ENCODE data around the gene MEP1A. TPM values are rescaled to one million over a fixed set of nuclear protein-coding genes. Genes with fewer than 3 reads are reported as not detected.

Gene MEP1A
- total RNA-seq, 6 experiments from 2014 or later: 0.07 to 0.18 TPM; not detected in 4

DNA sequence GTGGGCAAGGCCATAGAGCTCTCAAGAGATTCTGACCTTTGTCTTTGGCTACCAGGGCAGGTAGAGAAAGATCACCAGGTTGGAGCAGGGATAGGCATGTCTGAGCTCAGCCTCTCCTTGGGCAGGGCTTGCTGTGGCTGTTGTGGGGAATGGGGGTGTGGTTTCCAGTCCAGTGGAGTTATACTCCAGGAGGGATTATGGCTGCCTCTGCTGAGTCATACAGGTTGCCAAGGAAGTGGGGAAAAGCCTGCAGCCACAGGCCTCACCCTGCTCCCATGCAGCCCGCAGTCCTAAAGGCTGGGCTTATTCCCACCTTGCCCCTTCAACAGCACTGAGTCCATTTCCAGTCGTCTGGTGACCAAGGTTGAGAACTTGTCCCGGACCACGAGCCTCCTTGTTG, 21.9 kb downstream of the MEP1A start:
- no peak for ATAC-seq
- no peak for DNase-seq
- Histone ChIP-seq H3K4me3 (no peak overlapping the region), H3K27ac (no peak overlapping the region), H3K27me3 (no peaks in the 10 kb centered on the region), H3K9me3 (no peaks in the 10 kb centered on the region), H3K4me1 (no peaks in the 10 kb centered on the region), H3K36me3 (no peaks in the 10 kb centered on the region)
- WGBS (ENCODE audit: insufficient coverage, low coverage, low lambda C conversion rate, missing lambda C conversion rate): 30% methylated on average over 3 of the region's 4 CpGs
- intact Hi-C loops (cut with DNase I): no loop called here
- TF ChIP-seq, protein P1, sequence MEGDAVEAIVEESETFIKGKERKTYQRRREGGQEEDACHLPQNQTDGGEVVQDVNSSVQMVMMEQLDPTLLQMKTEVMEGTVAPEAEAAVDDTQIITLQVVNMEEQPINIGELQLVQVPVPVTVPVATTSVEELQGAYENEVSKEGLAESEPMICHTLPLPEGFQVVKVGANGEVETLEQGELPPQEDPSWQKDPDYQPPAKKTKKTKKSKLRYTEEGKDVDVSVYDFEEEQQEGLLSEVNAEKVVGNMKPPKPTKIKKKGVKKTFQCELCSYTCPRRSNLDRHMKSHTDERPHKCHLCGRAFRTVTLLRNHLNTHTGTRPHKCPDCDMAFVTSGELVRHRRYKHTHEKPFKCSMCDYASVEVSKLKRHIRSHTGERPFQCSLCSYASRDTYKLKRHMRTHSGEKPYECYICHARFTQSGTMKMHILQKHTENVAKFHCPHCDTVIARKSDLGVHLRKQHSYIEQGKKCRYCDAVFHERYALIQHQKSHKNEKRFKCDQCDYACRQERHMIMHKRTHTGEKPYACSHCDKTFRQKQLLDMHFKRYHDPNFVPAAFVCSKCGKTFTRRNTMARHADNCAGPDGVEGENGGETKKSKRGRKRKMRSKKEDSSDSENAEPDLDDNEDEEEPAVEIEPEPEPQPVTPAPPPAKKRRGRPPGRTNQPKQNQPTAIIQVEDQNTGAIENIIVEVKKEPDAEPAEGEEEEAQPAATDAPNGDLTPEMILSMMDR (IDR thresholded peaks at IDR 0.05): no peak
- no peak for TF ChIP-seq POLR2A (IDR thresholded peaks at IDR 0.05)

DNA sequence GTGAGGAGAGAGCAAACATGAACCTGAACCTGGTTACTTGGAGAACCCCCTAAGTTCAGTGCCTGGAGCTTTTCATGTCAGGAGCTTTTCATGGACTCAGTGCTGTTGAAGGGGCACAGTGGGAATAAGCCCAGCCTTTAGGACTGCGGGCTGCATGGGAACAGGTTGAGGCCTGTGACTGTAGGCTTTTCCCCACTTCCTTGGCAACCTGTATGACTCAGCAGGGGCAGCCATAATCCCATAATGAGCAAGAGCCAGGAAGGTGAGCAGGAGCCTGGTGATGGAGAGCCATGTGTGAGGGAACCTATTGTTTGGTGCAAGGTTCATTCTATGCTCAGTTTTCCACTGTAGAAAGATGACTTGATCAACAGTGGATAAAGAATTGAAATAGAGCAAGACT, 23.4 kb downstream of the MEP1A start:
- no peaks in the 10 kb centered on the region for H3K9me3 ChIP-seq
- intact Hi-C loops (cut with DNase I): no loop called here
- no peaks in the 10 kb centered on the region for H3K27me3 ChIP-seq
- no peak overlapping the region for H3K4me3 ChIP-seq
- ATAC-seq: no peak
- H3K27ac ChIP-seq: no peak overlapping the region
- H3K4me1 ChIP-seq: peaks cover 0 to 8% (median 3%) of the 10 kb centered on the region in 4 donors
- TF ChIP-seq, protein P1 (IDR thresholded peaks at IDR 0.05): no peak
- no peak for TF ChIP-seq POLR2A (IDR thresholded peaks at IDR 0.05)
- 100% methylated on average over 1 of the region's 1 CpG for whole genome bisulfite sequencing (ENCODE audit: insufficient coverage, low coverage, low lambda C conversion rate, missing lambda C conversion rate)
- no peak for DNase-seq
- H3K36me3 ChIP-seq: no peaks in the 10 kb centered on the region

DNA sequence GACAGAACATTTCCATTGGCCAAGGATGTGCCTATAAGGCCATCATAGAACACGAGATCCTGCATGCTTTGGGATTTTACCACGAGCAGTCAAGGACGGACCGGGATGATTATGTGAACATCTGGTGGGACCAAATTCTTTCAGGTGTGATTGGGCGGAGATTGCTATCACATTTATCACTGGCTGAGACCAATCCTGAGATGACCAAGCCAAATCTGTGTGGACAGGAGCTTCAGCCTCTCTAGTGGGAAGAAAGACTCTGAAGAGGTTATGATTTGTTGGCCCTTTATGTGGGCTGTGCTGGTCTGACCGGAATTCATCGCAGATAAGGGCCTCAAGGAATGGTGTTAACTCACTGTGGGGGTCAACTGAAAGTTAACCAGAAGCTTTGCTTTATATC, 26.4 kb downstream of the MEP1A start:
- WGBS (ENCODE audit: insufficient coverage, low coverage, low lambda C conversion rate, missing lambda C conversion rate): 87% methylated on average over 7 of the region's 7 CpGs
- DNase-seq: no peak
- no peak for ATAC-seq
- no peaks in the 10 kb centered on the region for H3K9me3 ChIP-seq
- no peaks in the 10 kb centered on the region for H3K27me3 ChIP-seq
- intact Hi-C loops (cut with DNase I): no loop called here
- H3K4me1 ChIP-seq: peaks cover 0 to 13% (median 6%) of the 10 kb centered on the region in 4 donors
- TF ChIP-seq, protein P1 (IDR thresholded peaks at IDR 0.05): no peak
- no peak for TF ChIP-seq POLR2A (IDR thresholded peaks at IDR 0.05)
- H3K27ac ChIP-seq: no peak overlapping the region
- no peaks in the 10 kb centered on the region for H3K36me3 ChIP-seq
- no peak overlapping the region for H3K4me3 ChIP-seq

DNA sequence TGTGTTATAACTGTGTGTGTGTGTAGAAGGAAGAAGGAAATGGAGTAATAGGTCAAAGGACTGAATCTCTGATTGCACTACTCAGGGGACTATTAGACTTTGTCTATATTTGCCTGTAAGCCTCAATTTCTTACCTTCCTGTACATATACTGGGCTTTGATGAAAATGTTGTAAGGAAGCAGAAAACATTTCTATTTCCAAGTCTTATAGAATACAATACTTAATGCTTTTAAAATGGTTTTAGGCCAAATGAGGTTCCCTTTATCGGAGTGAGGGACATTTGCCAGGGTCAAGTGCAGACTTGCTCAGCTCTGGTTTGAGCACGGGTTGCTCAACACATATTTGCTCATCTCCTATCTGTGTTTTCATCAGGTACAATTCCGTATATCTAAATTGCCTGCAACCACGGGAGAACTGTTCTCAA, 28.3 kb downstream of the MEP1A start:
- 14% methylated on average over 4 of the region's 4 CpGs for WGBS (ENCODE audit: insufficient coverage, low coverage, low lambda C conversion rate, missing lambda C conversion rate)
- peaks cover 0 to 13% (median 6%) of the 10 kb centered on the region in 4 donors for H3K4me1 ChIP-seq
- peak in 1 of 3 donors; percentile 68 for DNase-seq
- peak; percentile 94 to 97 (median 94) for ATAC-seq
- H3K9me3 ChIP-seq: no peaks in the 10 kb centered on the region
- peak overlapping the region in 1 of 3 donors; percentile 44 for H3K27ac ChIP-seq
- H3K27me3 ChIP-seq: no peaks in the 10 kb centered on the region
- H3K36me3 ChIP-seq: no peaks in the 10 kb centered on the region
- H3K4me3 ChIP-seq: no peak overlapping the region
- TF ChIP-seq POLR2A (IDR thresholded peaks at IDR 0.05): no peak
- TF ChIP-seq, protein P1 (IDR thresholded peaks at IDR 0.05): no peak
- intact Hi-C loops (cut with DNase I): no loop called here

DNA sequence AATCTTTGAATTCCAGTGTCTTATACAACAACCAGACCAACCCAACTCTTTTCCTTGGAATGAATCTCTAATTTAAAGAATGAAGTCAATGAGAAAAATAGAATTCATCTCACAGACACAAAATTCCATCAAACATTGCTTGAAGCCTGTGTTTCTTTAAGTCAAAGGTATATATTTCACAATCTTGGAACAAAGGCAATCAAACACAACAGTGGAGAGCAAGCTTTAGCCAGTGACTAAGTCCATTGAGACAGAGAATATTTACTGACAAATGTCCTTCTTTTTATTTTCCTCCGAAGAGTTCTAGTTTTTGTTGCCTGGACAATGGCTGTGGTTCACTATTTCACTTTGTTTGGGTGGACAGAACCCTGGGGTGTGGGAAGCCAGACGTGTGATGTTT, 35.8 kb downstream of the MEP1A start:
- Histone ChIP-seq H3K4me1 (no peaks in the 10 kb centered on the region), H3K36me3 (no peaks in the 10 kb centered on the region), H3K4me3 (no peak overlapping the region), H3K27ac (no peak overlapping the region), H3K27me3 (no peaks in the 10 kb centered on the region), H3K9me3 (no peaks in the 10 kb centered on the region)
- TF ChIP-seq POLR2A (IDR thresholded peaks at IDR 0.05): no peak
- TF ChIP-seq, protein P1 (IDR thresholded peaks at IDR 0.05): no peak
- intact Hi-C loops (cut with DNase I): no loop called here
- no peak for ATAC-seq
- 35% methylated on average over 2 of the region's 2 CpGs for WGBS (ENCODE audit: insufficient coverage, low coverage, low lambda C conversion rate, missing lambda C conversion rate)
- no peak for DNase-seq

All from right lobe of liver (tissue), 6 donors.